Stimulated activated CD8-positive, alpha-beta memory T cell treated with anti-CD3 and anti-CD28 coated beads, Interleukin-7, amount 100 ng/mL, for 24 hours (primary cell): ENCODE results near the gene MPP7.

Experiments used
- DNase-seq: peaks from one replicate; pipeline ENCODE4 v3.0.0-alpha.2; 2020; ENCODE audit warnings: low read depth

Gene MPP7

GRCh38 chr10:28305553-28305952 is 2.7 kb upstream of the MPP7 start:
- DNase-seq: no peak

- no peak for DNase-seq
These were observed 1.2 kb upstream of the MPP7 start for GRCh38 chr10:28304032-28304571.

GRCh38 chr10:28302012-28302637 is 739 bp downstream of the MPP7 start:
- no peak for DNase-seq

- DNase-seq: no peak
These were observed 2.8 kb downstream of the MPP7 start for GRCh38 chr10:28300027-28300426.

GRCh38 chr10:28298951-28299350 is 3.9 kb downstream of the MPP7 start:
- DNase-seq: no peak

- DNase-seq: no peak
These were observed 6.8 kb downstream of the MPP7 start for GRCh38 chr10:28296023-28296422.

GRCh38 chr10:28295336-28295735 is 7.5 kb downstream of the MPP7 start:
- no peak for DNase-seq

- DNase-seq: no peak
These were observed 8.1 kb downstream of the MPP7 start for GRCh38 chr10:28294809-28295208.

GRCh38 chr10:28294169-28294532 is 8.7 kb downstream of the MPP7 start:
- DNase-seq: no peak

- DNase-seq: no peak
These were observed 9.4 kb downstream of the MPP7 start for GRCh38 chr10:28293236-28294168.

- no peak for DNase-seq
These were observed 11.0 kb downstream of the MPP7 start for GRCh38 chr10:28291881-28292297.

GRCh38 chr10:28285816-28286215 is 17.0 kb downstream of the MPP7 start:
- no peak for DNase-seq

GRCh38 chr10:28284126-28284525 is 18.7 kb downstream of the MPP7 start:
- no peak for DNase-seq

GRCh38 chr10:28283251-28283650 is 19.6 kb downstream of the MPP7 start:
- DNase-seq: no peak

- no peak for DNase-seq
These were observed 20.5 kb downstream of the MPP7 start for GRCh38 chr10:28282336-28282735.

GRCh38 chr10:28281726-28282315 is 21.0 kb downstream of the MPP7 start:
- DNase-seq: no peak

GRCh38 chr10:28280652-28281051 is 22.2 kb downstream of the MPP7 start:
- DNase-seq: no peak

- no peak for DNase-seq
These were observed 23.0 kb downstream of the MPP7 start for GRCh38 chr10:28279878-28280277.

- no peak for DNase-seq
These were observed 24.0 kb downstream of the MPP7 start for GRCh38 chr10:28278842-28279241.

- no peak for DNase-seq
These were observed 26.5 kb downstream of the MPP7 start for GRCh38 chr10:28276384-28276783.

GRCh38 chr10:28274475-28274874 is 28.4 kb downstream of the MPP7 start:
- DNase-seq: no peak

- DNase-seq: no peak
These were observed 29.5 kb downstream of the MPP7 start for GRCh38 chr10:28273343-28273742.
